Breast epithelium (tissue), 4 donors: Measurements from ENCODE around the gene APBA1. TPM values are rescaled to one million over a fixed set of nuclear protein-coding genes. Genes with fewer than 3 reads are reported as not detected.
"Not testable (repeated sequence)": the region's sequence is repeated elsewhere in the genome, so short reads cannot be mapped to it uniquely, and the experiment has no call there.

Experiments
- DNase-seq, 2 donors: peaks; one replicate each; pipeline ENCODE4 v3.0.0-alpha.2; 2019; ENCODE audit warnings: low spot score in 2 of 2
- H3K27ac ChIP-seq, 2 donors: fragments of 200-600 bp; sonication (generic) in 1 of 2; one replicate each; pipeline ENCODE4 v1.5.1; 2016 to 2019; ENCODE audit warnings: mild to moderate bottlenecking in 1 of 2
- H3K27me3 ChIP-seq, 2 donors: fragments of 200-600 bp; sonication (generic) in 1 of 2; one replicate each; pipeline versions ENCODE4 v1.5.1 to v1.6.0; 2017 to 2019; ENCODE audit warnings: control low read depth in 1 of 2, mild to moderate bottlenecking in 1 of 2
- H3K36me3 ChIP-seq: fragments of 200-600 bp; one replicate; pipeline ENCODE4 v1.5.1; 2019
- H3K4me1 ChIP-seq, 2 donors: fragments of 200-600 bp; sonication (generic); one replicate each; pipeline ENCODE4 v1.5.1; 2016 to 2019; ENCODE audit warnings: control low read depth in 1 of 2
- H3K4me3 ChIP-seq, 3 donors: fragments of 200-600 bp; sonication (generic); 1 replicate in 2 of 3; 2 replicates in 1 of 3; pipeline ENCODE4 v1.5.1; 2016 to 2019; ENCODE audit warnings: mild to moderate bottlenecking in 3 of 3, moderate library complexity in 2 of 3
- H3K9me3 ChIP-seq, 2 donors: fragments of 200-600 bp; sonication (generic) in 1 of 2; one replicate each; pipeline ENCODE4 v1.5.1; 2016 to 2019; ENCODE audit warnings: control low read depth in 1 of 2
- CTCF ChIP-seq, 3 donors: fragments of 450-650 bp; IDR thresholded peaks; one replicate each; pipeline ENCODE4 v1.5.1; 2016 to 2017; ENCODE audit warnings: antibody characterized with exemption in 3 of 3, mild to moderate bottlenecking in 3 of 3, moderate library complexity in 3 of 3
- POLR2A ChIP-seq: fragments of 450-650 bp; IDR thresholded peaks from one replicate; pipeline ENCODE4 v1.6.1; 2016; ENCODE audit warnings: antibody characterized with exemption, mild to moderate bottlenecking, moderate library complexity
- POLR2AphosphoS5 ChIP-seq, 3 donors: sonication (generic); formaldehyde crosslinking; IDR thresholded peaks; one replicate each; pipeline ENCODE4 v1.6.1; 2017; ENCODE audit warnings: antibody characterized with exemption in 3 of 3
- intact Hi-C: fragments of 100-400 bp; cut with DNase I; formaldehyde crosslinking; loops from one replicate; pipeline ENCODE4 v1.15.1; 2023; ENCODE audit warnings: low total_unique reads
- total RNA-seq, 3 donors: library from RNA; depleted of rRNA; stranded (reverse); fragments of >200 nt; gene quantifications; one replicate each; pipeline ENCODE4 v1.1.0, GENCODE V29; 2016

APBA1 gene
- total RNA-seq, 3 donors from 2014 or later, result 6.9 to 8.0 (median 7.8) TPM

- no peak for TF ChIP-seq CTCF (IDR thresholded peaks at IDR 0.05)
- Histone ChIP-seq H3K36me3 (no peaks in the 10 kb centered on the region), H3K9me3 (no peaks in the 10 kb centered on the region), H3K27me3 (no peaks in the 10 kb centered on the region), H3K4me1 (no peaks in the 10 kb centered on the region), H3K4me3 (no peak overlapping the region), H3K27ac (no peak overlapping the region)
- intact Hi-C loops, result no loop called here
- no peak for DNase-seq
Observed at GRCh38 chr9:69599232-69599971, 72.8 kb downstream of the APBA1 start.

DNA sequence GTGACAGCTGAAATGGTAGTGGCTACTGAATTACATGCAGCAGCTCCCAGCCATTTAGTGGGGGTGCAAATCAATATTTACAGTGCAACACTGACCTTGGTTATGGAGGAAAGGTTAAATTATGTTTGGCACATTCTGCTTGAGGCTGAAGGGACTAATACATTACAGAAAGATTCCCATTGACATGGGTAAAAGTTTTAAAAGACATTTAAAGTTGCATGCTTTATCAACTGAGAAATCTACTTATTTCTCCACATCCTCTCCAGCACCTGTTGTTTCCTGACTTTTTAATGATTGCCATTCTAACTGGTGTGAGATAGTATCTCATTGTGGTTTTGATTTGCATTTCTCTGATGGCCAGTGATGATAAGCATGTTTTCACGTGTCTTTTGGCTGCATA, 75.3 kb downstream of the APBA1 start:
- DNase-seq, H3K27me3 ChIP-seq, H3K27ac ChIP-seq, H3K9me3 ChIP-seq, H3K36me3 ChIP-seq, H3K4me3 ChIP-seq, H3K4me1 ChIP-seq, intact Hi-C loops: not testable (repeated sequence)

- intact Hi-C loops, result no loop called here
- TF ChIP-seq POLR2AphosphoS5 (IDR thresholded peaks at IDR 0.05), result no peak
- TF ChIP-seq CTCF (IDR thresholded peaks at IDR 0.05), result no peak
- no peak for TF ChIP-seq POLR2A
- H3K27ac ChIP-seq, result no peak overlapping the region
- no peaks in the 10 kb centered on the region for H3K36me3 ChIP-seq
- H3K9me3 ChIP-seq, result no peaks in the 10 kb centered on the region
- DNase-seq, result no peak
- no peaks in the 10 kb centered on the region for H3K4me1 ChIP-seq
- no peaks in the 10 kb centered on the region for H3K27me3 ChIP-seq
- H3K4me3 ChIP-seq, result no peak overlapping the region
Observed at GRCh38 chr9:69594180-69594579, 78.0 kb downstream of the APBA1 start.

DNA sequence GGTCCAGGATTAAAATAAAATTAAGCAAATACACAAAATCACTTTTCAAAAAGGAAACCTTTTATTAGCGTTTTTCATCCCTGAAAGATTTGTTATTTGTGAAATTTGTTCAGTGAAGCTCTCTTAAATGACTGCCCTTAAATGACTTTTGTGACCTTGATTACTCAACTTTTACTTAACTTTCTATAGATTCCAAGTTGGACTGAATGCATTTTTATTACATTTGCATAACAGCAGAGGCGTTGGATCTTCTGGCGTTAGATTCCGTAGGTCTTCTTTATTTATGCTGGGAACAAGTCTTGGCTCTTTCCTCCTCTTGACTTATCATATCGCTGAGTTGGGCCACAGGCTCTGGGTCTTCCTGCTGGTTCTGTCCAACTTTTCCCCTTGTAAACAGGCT, 78.4 kb downstream of the APBA1 start:
- no peaks in the 10 kb centered on the region for H3K27me3 ChIP-seq
- DNase-seq, result no peak
- TF ChIP-seq POLR2A (no peak), CTCF (IDR thresholded peaks at IDR 0.05) (no peak), POLR2AphosphoS5 (IDR thresholded peaks at IDR 0.05) (no peak)
- intact Hi-C loops, result no loop called here
- no peak overlapping the region for H3K4me3 ChIP-seq
- H3K4me1 ChIP-seq, result no peaks in the 10 kb centered on the region
- no peaks in the 10 kb centered on the region for H3K36me3 ChIP-seq
- H3K9me3 ChIP-seq, result no peaks in the 10 kb centered on the region
- no peak overlapping the region for H3K27ac ChIP-seq

GRCh38 chr9:69593301-69593700, 78.9 kb downstream of the APBA1 start:
- TF ChIP-seq POLR2AphosphoS5 (IDR thresholded peaks at IDR 0.05) (no peak), POLR2A (no peak), CTCF (IDR thresholded peaks at IDR 0.05) (no peak)
- no peak for DNase-seq
- H3K4me1 ChIP-seq, result no peaks in the 10 kb centered on the region
- H3K27me3 ChIP-seq, result no peaks in the 10 kb centered on the region
- H3K9me3 ChIP-seq, result no peaks in the 10 kb centered on the region
- no peak overlapping the region for H3K27ac ChIP-seq
- intact Hi-C loops, result no loop called here
- H3K4me3 ChIP-seq, result no peak overlapping the region
- H3K36me3 ChIP-seq, result no peaks in the 10 kb centered on the region

DNA sequence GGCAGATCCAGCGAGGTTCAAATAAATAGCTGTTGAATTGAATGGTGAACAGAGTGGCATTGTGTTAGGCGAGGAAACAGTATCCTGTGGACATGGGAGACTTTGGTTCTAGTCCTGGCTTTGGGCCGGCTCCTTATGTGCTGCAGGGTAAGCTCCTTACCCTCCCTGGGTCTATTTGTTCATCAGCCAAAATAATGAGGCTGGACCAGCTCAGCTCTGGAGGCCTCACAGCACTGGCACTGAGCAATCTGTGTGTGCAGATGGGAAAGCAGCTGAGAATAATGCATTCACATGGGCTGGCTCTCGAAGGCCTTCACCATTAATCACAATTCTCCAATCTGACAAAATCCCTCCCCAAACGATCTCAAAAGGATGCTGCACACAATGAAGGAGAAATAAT, 81.9 kb downstream of the APBA1 start:
- DNase-seq, result no peak
- no peak overlapping the region for H3K4me3 ChIP-seq
- no peaks in the 10 kb centered on the region for H3K9me3 ChIP-seq
- H3K27ac ChIP-seq, result no peak overlapping the region
- no peaks in the 10 kb centered on the region for H3K4me1 ChIP-seq
- H3K36me3 ChIP-seq, result no peaks in the 10 kb centered on the region
- no peaks in the 10 kb centered on the region for H3K27me3 ChIP-seq
- intact Hi-C loops, result no loop called here
- no peak for TF ChIP-seq CTCF (IDR thresholded peaks at IDR 0.05)
- no peak for TF ChIP-seq POLR2A
- TF ChIP-seq POLR2AphosphoS5 (IDR thresholded peaks at IDR 0.05), result no peak
